GM13977 (cell line): ENCODE results near the gene ARHGEF40.

Source experiments
- DNase-seq: peaks from one replicate; pipeline ENCODE4 v3.0.0; 2012; ENCODE audit warnings: low spot score
- in situ Hi-C: fragments of 300-500 bp; cut with MboI; formaldehyde crosslinking; loops from one replicate; pipeline ENCODE4 v1.12.0; 2022; ENCODE audit warnings: low sequenced_read_pairs, low pct_unique_long_range_greater_than_20kb, mixed read lengths, inconsistent platforms; ENCODE audit not compliant: unreplicated experiment
- TF ChIP-seq, protein P1 (sequence below): IDR thresholded peaks from 2 replicates; pipeline ENCODE4 v1.5.1; 2012; ENCODE audit warnings: mild to moderate bottlenecking, control low read depth; ENCODE audit not compliant: insufficient read depth; ENCODE audit errors: extremely low read depth, missing control alignments

Gene ARHGEF40

DNA sequence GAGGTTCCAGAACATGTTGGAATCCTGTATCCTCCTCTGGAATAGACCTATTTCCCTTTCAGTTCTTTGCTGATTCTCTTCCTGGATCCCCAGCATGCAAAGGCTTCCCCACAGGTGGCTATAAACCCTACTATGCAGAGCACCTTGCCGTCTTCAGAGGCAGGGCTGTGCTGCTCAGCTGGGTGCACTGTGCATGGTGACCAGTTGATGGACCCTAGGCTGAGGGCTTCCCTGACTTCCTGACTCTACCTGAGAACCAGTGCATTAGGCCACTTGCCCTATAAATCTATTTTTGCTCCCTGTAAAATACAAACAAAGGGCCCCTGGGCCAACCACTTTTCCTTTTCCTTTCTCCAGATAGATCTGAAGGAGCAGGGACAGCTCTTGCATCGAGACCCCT lies 14.3 kb downstream of the ARHGEF40 start:
- in situ Hi-C loops: no loop called here
- DNase-seq: no peak
- TF ChIP-seq, protein P1, sequence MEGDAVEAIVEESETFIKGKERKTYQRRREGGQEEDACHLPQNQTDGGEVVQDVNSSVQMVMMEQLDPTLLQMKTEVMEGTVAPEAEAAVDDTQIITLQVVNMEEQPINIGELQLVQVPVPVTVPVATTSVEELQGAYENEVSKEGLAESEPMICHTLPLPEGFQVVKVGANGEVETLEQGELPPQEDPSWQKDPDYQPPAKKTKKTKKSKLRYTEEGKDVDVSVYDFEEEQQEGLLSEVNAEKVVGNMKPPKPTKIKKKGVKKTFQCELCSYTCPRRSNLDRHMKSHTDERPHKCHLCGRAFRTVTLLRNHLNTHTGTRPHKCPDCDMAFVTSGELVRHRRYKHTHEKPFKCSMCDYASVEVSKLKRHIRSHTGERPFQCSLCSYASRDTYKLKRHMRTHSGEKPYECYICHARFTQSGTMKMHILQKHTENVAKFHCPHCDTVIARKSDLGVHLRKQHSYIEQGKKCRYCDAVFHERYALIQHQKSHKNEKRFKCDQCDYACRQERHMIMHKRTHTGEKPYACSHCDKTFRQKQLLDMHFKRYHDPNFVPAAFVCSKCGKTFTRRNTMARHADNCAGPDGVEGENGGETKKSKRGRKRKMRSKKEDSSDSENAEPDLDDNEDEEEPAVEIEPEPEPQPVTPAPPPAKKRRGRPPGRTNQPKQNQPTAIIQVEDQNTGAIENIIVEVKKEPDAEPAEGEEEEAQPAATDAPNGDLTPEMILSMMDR: no peak

DNA sequence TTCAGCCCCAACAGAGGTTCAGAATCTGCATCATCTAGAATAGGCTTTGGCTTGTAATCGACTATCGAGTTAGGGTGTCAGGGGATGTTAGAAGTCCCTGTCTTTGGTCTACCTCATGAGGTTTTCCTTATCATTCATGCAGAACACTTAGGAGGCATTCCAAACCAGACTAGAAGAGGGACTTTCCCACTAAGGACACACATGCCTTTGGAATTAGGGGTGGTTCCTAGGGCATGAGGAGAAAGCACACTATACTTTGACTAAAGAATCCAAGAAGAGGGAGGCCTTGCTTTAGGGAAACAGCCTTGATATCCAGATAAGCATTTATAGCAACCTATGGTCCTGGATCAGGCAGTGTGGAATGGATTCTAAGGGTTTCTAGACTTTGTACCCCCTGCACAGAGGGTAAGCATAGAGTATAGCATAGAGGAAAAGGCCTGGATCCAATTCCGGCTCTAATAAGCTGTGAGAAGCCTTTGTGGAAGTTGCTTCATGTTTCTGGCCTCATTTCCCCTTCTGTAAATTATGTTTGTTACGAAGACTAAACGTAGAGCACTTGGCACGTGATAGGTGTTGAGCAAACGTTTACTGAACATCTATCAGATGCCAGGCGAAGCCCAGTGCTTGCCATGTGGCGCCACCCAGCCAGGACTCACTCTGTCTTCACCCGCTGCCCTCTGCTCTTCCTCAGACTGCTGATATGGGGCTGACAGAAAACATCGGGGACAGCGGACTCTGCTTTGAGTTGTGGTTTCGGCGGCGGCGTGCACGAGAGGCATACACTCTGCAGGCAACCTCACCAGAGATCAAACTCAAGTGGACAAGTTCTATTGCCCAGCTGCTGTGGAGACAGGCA lies 15.1 kb downstream of the ARHGEF40 start:
- no peak for DNase-seq
- TF ChIP-seq, protein P1: no peak
- in situ Hi-C loops: no loop called here

DNA sequence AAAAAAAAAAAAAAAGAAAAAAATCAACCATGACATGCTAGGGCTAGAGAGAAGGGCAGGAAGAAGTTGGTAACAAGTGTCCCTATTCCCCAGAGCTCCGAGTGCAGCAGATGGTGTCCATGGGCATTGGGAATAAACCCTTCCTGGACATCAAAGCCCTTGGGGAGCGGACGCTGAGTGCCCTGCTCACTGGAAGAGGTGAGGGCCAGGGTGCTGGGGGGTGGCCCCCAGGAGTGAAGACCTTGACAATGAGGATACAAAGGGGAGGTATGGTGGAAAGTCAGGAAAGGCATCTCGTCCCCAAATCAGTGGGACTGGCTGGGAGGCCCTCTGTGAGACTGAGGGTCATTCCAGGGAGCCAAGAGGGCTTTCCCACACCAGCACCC lies 16.8 kb downstream of the ARHGEF40 start:
- TF ChIP-seq, protein P1: no peak
- in situ Hi-C loops: no loop called here

DNA sequence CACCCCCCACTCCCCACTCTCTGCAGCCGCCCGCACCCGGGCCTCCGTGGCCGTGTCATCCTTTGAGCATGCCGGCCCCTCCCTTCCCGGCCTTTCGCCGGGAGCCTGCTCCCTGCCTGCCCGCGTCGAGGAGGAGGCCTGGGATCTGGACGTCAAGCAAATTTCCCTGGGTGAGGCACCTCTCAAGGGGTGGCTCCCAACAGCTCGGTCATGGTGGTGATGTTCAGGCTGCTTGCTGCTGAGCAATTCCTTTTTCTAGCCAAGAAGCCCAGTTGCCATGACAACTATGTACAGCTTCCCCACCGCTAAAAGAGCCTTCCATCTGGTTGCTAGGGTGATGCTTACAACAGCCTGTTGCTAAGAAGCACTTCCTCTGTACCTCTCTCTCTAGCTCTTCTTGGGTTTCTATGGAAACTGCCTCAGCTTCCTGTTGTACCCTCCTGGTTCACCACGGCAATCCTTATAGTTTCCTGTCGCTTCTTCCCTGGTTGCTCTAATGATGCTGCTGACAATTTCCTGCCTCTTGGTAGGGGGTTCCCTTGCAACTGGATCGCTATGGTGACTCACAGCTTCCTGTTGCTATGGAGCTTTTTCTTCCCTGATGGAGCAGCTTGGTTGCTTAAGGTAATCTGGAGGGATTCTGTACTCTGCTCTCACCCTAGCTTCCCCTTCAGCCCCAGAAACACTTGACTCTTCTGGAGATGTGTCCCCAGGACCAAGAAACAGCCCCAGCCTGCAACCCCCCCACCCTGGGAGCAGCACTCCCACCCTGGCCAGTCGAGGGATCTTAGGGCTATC lies 17.4 kb downstream of the ARHGEF40 start:
- in situ Hi-C loops: no loop called here
- TF ChIP-seq, protein P1: no peak
- DNase-seq: no peak

More for the DNA sequence above, 16.8 kb downstream of the ARHGEF40 start:
- DNase-seq: no peak

DNA sequence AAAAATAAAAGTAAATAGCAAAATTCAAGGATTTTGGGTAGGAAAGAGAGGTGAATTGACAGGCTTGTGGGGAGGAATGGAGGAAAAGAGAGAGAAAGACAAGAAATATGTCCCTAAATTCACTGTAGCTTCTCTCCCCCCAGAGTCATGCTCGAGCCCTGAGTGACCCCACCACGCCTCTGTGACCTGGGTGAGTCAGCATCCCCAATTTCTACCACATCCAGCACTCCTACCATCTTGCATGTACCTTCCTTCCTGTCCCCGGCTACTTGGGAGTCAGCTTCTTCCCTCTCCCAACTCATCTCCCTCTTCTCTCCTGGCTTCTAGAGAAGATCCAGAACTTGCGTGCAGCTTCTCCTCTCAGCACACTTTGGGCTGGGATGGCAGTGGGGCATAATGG lies 18.6 kb downstream of the ARHGEF40 start:
- in situ Hi-C loops: no loop called here
- TF ChIP-seq, protein P1: no peak
- no peak for DNase-seq

DNA sequence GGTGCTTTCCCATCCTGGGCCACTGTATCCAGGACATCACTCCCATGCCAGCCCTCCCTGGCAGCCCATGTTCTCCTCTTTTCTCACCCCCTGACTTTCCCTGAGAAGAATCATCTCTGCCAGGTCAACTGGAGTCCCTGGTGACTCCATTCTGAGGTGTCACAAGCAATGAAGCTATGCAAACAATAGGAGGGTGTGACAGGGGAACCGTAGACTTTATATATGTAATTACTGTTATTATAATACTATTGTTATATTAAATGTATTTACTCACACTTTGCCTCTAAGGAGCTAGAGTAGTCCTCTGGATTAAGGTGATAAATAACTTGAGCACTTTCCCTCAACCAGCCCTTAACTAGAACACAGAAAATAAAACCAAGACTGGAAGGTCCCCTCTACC lies 19.2 kb downstream of the ARHGEF40 start:
- in situ Hi-C loops: no loop called here
- no peak for DNase-seq
- TF ChIP-seq, protein P1: no peak
